ENCODE results near the gene LYPD6B.

Gene LYPD6B

DNA sequence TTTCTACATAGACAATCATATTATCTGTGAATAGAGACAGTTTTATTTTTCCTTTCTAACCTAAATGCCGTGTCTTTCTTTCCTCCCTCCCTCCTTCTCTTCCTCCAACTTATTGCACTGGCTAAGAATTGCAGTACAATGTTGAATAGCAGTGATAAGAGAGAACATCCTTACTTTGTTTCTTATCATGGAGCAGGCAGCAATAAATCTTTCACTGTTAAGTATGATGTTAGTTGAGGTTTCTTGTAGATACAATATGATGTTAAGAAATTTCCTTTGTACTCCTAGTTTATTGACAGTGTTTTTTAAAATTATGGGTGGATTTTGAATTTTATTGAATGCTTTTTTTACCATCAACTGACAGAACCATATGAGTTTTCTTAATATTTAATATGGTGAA is 6.0 kb downstream of the LYPD6B start:
- no peak for DNase-seq

DNA sequence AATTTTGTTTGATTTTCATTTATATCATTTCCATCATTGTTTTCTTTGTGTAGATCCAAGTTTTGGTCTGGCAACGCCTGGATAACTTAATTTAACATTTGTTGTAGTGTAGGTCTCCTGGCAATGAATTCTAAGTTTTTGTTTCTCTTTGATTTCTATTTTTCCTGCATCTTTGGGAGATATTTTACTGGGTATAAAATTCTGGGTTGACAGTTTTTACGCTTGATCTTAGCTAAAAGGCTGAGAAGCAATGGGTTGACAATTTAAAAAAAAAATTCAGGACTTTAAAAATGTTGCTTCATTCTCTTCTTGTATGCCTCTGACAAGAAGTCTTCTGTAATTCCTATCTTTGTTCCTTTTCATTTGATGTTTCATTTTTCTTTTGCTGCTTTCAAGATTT is 8.6 kb downstream of the LYPD6B start:
- no peak for DNase-seq

DNA sequence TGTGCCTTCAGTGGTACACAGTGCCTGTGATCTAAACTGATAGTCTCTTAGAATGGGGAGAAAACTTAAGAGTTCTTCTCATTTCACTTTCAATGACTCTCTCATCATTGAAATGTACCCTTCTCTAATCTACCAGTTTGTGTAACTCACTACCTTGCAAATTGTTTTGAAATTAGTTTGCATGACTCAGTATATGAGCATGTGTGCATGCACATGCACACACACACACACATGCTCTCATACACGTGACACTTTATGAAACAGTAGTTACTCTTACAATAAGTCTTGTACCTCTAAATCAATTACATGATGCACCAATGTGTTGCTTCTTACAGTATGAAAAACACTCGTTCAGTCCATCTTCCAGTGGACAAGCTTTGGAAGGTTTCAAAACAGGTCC is 10.6 kb downstream of the LYPD6B start:
- no peak for DNase-seq

DNA sequence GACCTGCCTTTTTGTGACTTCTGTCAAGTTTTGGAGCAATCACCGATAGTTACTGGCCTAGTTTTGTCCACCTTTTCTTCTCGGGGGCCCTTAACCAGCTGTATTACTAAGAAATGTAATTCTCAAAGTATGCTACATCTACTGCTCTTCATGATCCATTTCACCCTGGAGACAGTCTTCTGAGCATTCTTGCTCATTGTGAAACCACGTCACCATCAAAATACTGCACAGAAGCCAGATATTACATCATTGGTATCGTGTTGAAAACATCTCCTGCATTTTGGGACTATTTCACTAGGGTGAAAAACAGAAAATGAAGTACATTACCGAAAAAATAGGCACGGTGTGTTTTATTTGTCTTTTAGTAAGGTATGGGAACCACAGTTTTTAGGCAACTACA is 11.7 kb downstream of the LYPD6B start:
- DNase-seq = no peak

DNA sequence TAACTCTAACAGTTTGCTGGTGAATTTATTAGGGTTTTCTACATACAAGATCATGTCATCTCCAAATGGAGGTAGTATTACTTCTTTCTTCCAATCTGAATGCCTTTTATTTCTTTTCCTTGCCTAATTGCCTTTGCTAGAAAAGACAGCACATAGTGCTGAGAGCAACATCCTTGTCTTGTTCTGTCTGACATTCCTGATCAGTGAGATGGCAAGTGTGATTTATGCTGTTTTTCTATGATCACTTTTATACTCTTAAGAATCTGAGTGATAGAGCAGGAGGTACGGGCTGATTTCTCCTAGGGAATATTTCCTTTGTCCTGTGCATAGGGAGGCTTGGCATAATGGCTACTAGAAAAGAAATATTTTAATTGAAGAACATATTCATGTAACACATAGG is 17.3 kb downstream of the LYPD6B start:
- no peak for DNase-seq

GRCh38 chr2:149056541-149057255 is 18.2 kb downstream of the LYPD6B start:
- no peak for DNase-seq

GRCh38 chr2:149057401-149057800 is 18.9 kb downstream of the LYPD6B start:
- no peak for DNase-seq

GRCh38 chr2:149058936-149059335 is 20.4 kb downstream of the LYPD6B start:
- no peak for DNase-seq

DNA sequence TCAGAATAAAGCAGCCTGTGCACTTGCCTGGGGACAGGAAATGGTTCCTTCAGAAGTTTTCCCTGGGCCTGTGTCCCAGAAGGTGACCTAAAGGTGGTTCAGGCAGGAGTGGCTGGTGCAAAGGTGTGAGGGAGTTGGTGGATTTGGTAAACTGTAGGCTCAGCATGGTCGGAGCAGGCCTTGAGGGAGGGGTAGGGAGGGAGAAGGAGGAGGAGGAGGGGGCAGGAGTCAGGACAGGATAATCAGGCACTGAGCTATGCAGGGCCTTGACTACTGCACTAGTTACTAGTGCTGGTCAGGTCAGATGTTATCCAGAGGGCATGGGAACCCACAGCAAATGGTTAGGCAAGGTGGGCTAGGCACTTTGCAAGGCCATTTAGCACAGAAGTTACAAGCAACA is 21.3 kb downstream of the LYPD6B start:
- no peak for DNase-seq

- no peak for DNase-seq
These were observed 22.7 kb downstream of the LYPD6B start for GRCh38 chr2:149061133-149061745.

DNA sequence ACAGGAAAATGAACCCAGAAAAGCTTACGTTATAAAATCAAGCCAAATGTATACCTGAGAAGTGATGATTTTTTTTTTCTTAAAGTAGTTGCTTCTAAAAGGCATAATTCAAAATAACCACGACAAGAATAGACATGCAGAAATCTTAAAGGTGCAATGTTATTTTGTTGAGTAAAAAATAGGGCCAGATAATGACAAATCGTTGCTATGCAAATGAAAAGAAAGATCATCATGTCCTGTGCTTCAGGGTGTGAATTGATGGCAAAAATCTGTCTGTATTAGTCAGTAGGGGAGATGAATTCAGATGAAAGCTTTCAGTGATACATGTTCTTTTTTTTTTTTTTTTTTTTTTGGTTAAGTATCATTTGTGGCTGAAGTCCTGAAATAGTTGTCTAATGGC is 24.0 kb downstream of the LYPD6B start:
- DNase-seq = no peak

- no peak for DNase-seq
These were observed 24.7 kb downstream of the LYPD6B start for GRCh38 chr2:149063177-149063576.

- no peak for DNase-seq
These were observed 25.9 kb downstream of the LYPD6B start for GRCh38 chr2:149064365-149064841.

DNA sequence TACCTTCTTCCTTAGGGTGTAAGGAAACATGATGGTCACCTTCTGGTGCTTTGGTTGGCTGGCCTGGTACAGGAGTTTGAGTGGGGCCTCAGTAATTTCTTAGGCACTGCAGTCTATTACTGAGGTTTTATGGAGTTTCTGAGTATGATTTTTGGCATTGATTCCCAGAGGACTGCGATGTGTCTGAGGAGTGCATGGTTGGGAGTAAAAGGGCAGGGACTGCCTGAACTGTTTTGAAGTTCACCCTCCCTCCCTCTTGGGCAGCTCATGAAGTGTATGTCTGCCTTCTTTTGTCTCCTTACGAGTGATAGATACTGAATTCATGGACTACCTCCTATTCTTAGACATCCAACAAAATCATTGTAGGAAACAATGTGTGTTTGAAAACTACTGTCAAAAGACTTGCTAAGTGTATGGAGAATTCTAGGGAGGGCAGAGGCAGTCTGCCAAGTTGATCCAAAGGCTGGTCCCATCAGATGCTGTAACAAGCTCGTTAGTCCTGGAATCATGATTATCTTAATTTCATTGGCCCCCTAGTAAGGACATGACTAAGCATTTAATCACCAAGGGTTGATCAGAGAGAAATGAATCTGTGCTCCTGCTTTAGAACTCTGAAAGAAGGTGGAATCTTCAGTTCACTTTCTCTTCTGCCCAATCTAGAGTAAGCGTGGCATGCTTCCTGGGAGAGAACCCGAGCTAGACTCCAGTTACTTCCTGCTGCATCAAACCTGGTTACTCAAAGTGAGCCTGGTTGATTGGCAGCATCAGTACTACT is 26.5 kb downstream of the LYPD6B start:
- DNase-seq = no peak

- DNase-seq = no peak
These were observed 29.9 kb downstream of the LYPD6B start for GRCh38 chr2:149068225-149068995.

DNA sequence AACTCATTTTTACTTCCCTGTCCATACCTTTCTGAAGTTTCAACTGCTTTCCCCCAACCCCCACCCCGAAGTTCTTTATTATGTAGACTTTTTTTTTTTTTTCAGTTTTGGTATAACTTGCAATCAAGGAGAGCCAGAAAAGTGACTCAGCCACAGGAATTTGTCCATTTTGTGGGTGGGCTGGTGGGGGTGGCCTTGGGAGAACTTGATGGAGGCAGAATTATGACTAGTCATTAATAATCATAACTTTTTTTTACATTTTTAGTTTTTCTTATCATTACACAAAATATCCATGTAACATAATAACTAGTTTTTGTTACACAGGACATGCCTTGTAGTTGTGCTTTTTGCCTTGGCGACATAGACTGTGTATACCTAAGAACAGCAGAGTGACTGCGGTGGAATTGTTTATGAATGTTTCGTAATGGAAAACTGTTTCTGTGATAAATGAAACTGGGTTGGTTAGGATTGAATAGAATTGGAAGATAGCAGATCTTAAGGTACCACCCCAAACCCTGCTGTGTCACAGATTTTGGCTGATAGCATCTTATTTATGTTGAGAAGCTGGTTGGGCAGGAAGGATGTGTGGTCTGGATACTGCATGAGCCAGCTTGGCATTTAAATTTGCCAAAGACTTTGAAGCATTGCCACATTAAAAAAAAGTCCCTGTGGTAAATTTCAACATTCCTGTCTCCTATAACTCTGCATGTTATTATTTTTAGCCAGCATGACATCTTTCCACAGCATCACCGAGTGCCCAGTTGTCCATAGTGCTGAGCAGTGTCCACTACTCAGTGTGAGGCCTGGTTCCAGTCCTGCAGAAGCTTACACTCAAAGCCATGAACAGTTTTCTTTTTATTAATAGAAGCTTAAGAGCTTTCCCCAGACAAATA is 30.7 kb downstream of the LYPD6B start:
- DNase-seq = peak; percentile 34

- no peak for DNase-seq
These were observed 32.3 kb downstream of the LYPD6B start for GRCh38 chr2:149070681-149071320.

DNA sequence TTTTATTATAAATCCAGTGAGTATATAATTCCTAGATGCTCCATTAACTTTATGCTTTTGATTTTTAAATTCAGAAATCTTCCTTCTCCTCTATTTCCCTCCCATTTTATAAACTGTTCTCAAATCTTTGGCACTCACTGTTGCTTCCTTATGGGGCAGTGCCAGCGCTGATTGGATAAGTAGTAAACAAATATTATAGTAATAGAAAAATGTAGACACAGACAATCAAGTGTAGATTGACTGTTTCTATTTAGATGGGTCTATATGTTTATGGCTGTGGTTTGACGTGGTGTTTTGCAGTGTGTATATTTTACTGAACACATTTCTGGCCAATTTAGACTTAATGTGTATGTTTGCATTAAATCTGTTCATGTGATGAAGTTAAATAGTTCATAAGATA is 36.6 kb downstream of the LYPD6B start:
- DNase-seq = no peak

DNA sequence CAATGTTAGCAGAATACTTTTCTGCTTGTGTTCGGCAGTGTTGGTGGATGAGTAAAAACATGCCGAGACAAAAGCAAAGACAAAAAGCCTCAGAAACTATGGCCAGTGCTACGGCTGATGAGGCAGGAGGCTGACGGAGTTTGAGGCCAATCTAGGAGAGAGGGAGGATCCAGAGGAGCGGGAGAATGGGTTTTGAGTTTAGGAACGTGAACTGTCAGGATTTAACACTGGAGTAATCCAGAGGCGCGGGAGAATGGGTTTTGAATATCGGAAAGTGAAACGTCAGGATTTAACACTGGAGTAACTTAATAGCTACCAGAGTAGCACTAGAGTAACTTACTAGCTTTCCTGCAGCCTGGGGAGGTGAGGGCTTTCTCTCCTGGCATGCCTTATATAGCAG is 37.4 kb downstream of the LYPD6B start:
- DNase-seq = no peak

DNA sequence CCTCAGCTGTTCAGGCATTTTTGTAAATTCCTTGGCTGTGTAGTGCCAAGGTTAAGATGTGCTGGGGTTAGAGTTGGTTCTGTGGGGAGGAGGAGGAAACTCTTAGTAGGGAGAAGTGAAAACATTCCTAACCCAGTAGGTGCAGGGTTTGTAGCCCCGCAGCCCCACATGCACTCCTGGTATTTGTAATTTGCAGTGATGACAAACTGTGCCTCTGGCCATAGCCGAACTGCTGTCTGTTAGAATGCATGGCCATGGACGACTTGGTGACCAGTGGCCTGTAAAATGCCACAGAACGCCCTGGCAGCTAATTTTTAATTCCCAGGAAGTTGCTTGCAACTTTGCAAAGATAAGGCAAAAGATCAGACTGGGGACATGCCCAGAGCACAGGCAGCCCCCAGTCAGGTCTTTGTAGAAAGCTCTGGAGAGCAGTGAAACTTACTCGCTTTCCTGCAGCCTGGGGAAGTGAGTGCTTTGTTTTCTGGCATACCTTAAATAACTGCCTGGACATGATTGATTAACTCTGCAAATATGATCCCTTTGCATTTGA is 38.4 kb downstream of the LYPD6B start:
- DNase-seq = no peak

DNA sequence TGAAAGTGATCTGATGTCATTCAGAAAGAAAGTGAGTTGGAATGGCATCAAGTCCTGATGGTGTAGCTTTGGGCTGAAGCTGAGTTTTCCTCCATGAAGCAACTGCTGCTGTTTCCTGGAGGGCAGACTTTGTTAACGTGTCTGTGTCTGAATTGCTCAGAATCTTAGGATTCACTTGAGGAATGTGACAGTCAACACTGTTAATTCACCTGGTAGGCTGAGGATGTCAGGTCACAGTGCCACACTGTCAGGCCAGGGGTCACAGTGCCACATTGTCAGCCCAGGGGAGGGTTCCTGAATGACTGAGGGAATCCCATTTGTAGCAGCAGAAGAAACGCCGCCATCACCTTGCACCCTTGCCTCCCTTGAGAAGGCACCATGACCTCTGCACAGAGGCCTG is 39.4 kb downstream of the LYPD6B start:
- no peak for DNase-seq
